Stimulated activated CD8-positive, alpha-beta memory T cell treated with anti-CD3 and anti-CD28 coated beads, Interleukin-12 subunit alpha, Interleukin-12 subunit beta, amount 100 ng/mL, for 24 hours (primary cell): Measurements from ENCODE around the gene ATG14.
"Not testable (repeated sequence)": the region's sequence is repeated elsewhere in the genome, so short reads cannot be mapped to it uniquely, and the experiment has no call there.

Experiments used
- DNase-seq: peaks from one replicate; pipeline ENCODE4 v3.0.0-alpha.2; 2020; ENCODE audit errors: extremely low read depth

The ATG14 gene

GRCh38 chr14:55433880-55434804 lies 22.5 kb upstream of the ATG14 start:
- DNase-seq: no peak

GRCh38 chr14:55432628-55433027 lies 21.0 kb upstream of the ATG14 start:
- no peak for DNase-seq

GRCh38 chr14:55430024-55430690 lies 18.5 kb upstream of the ATG14 start:
- no peak for DNase-seq

GRCh38 chr14:55427439-55427838 lies 15.8 kb upstream of the ATG14 start:
- DNase-seq: no peak

- DNase-seq: no peak
Measured at GRCh38 chr14:55426891-55427290, 15.3 kb upstream of the ATG14 start.

- DNase-seq: no peak
Measured at GRCh38 chr14:55425091-55425490, 13.5 kb upstream of the ATG14 start.

GRCh38 chr14:55423969-55424368 lies 12.3 kb upstream of the ATG14 start:
- DNase-seq: no peak

GRCh38 chr14:55422338-55422737 lies 10.7 kb upstream of the ATG14 start:
- DNase-seq: not testable (repeated sequence)

GRCh38 chr14:55419663-55420062 lies 8.0 kb upstream of the ATG14 start:
- DNase-seq: no peak

GRCh38 chr14:55418411-55418810 lies 6.8 kb upstream of the ATG14 start:
- DNase-seq: no peak

- no peak for DNase-seq
Measured at GRCh38 chr14:55417955-55418354, 6.3 kb upstream of the ATG14 start.

GRCh38 chr14:55416866-55417265 lies 5.2 kb upstream of the ATG14 start:
- no peak for DNase-seq

- no peak for DNase-seq
Measured at GRCh38 chr14:55414551-55414950, 2.9 kb upstream of the ATG14 start.

GRCh38 chr14:55412676-55413075 lies 1.0 kb upstream of the ATG14 start:
- no peak for DNase-seq

GRCh38 chr14:55410876-55411275 lies 754 bp downstream of the ATG14 start:
- no peak for DNase-seq

- no peak for DNase-seq
Measured at GRCh38 chr14:55404173-55404854, 7.3 kb downstream of the ATG14 start.

GRCh38 chr14:55401751-55402150 lies 9.9 kb downstream of the ATG14 start:
- no peak for DNase-seq

GRCh38 chr14:55399852-55400251 lies 11.8 kb downstream of the ATG14 start:
- no peak for DNase-seq

- DNase-seq: no peak
Measured at GRCh38 chr14:55399183-55399582, 12.4 kb downstream of the ATG14 start.

- DNase-seq: no peak
Measured at GRCh38 chr14:55398679-55399078, 13.0 kb downstream of the ATG14 start.

- DNase-seq: no peak
Measured at GRCh38 chr14:55389330-55389729, 22.3 kb downstream of the ATG14 start.

- no peak for DNase-seq
Measured at GRCh38 chr14:55388160-55388559, 23.5 kb downstream of the ATG14 start.

GRCh38 chr14:55387121-55387520 lies 24.5 kb downstream of the ATG14 start:
- DNase-seq: no peak
